GM18909 (cell line): ENCODE results near the gene SLC25A47.
A peak's percentile ranks its signal among the peaks of the same experiment; 100 is the strongest.

Experiments
- ATAC-seq: cut with Tn5 transposase; IDR thresholded peaks from one replicate; pipeline ENCODE4 v1.9.1; 2021; ENCODE audit warnings: mild to moderate bottlenecking; ENCODE audit not compliant: unreplicated experiment, poor library complexity

The SLC25A47 gene

GRCh38 chr14:100322138-100322957, 791 bp upstream of the SLC25A47 start:
- no peak for ATAC-seq

GRCh38 chr14:100323942-100324307, 786 bp downstream of the SLC25A47 start:
- ATAC-seq, result no peak

- no peak for ATAC-seq
Measured at GRCh38 chr14:100325231-100325632, 2.1 kb downstream of the SLC25A47 start.

GRCh38 chr14:100325958-100326357, 2.8 kb downstream of the SLC25A47 start:
- ATAC-seq, result no peak

- no peak for ATAC-seq
Measured at GRCh38 chr14:100327128-100327527, 4.0 kb downstream of the SLC25A47 start.

GRCh38 chr14:100328495-100329163, 5.5 kb downstream of the SLC25A47 start:
- no peak for ATAC-seq

- ATAC-seq, result no peak
Measured at GRCh38 chr14:100329233-100330006, 6.3 kb downstream of the SLC25A47 start.

GRCh38 chr14:100330007-100330344, 6.8 kb downstream of the SLC25A47 start:
- no peak for ATAC-seq

- ATAC-seq, result no peak
Measured at GRCh38 chr14:100330388-100330931, 7.3 kb downstream of the SLC25A47 start.

GRCh38 chr14:100332071-100332639, 9.0 kb downstream of the SLC25A47 start:
- ATAC-seq, result peak; percentile 7

GRCh38 chr14:100332797-100333196, 9.7 kb downstream of the SLC25A47 start:
- ATAC-seq, result peak; percentile 52

- ATAC-seq, result no peak
Measured at GRCh38 chr14:100333311-100333710, 10.2 kb downstream of the SLC25A47 start.

GRCh38 chr14:100333827-100334226, 10.7 kb downstream of the SLC25A47 start:
- no peak for ATAC-seq

- ATAC-seq, result no peak
Measured at GRCh38 chr14:100334904-100335303, 11.8 kb downstream of the SLC25A47 start.

- ATAC-seq, result no peak
Measured at GRCh38 chr14:100336618-100337530, 13.7 kb downstream of the SLC25A47 start.

- ATAC-seq, result no peak
Measured at GRCh38 chr14:100339766-100340422, 16.8 kb downstream of the SLC25A47 start.

- ATAC-seq, result no peak
Measured at GRCh38 chr14:100340423-100340813, 17.3 kb downstream of the SLC25A47 start.

GRCh38 chr14:100341301-100342031, 18.3 kb downstream of the SLC25A47 start:
- peak; percentile 43 for ATAC-seq
